ENCODE measurements around the gene NTRK2. TPM values are rescaled to one million over a fixed set of nuclear protein-coding genes. Genes with fewer than 3 reads are reported as not detected.

The NTRK2 gene
- total RNA-seq, 2 experiments from 2014 or later, result 0.06 TPM; not detected in 1

DNA sequence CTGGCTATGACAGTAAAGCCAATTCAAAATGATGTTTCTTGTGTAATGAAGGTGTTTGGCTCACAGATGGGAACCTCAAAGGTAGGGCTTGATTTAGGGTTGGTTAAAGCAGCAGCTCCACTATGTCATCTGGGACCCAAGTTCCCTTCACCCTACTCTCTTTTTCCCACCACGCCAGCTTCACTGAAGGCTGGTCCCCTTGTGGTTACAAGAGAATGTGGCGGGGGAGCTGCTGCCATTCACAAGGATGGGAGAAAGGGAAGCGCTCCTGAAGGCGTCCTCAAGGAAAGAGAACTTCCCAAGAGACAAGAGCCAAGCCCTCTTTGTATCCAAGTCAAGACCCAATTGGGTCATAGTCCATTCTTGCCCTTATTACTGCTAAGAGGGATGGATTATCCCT lies 72.7 kb downstream of the NTRK2 start:
- Histone ChIP-seq H2AFZ (ENCODE audit: low read length) (no peak overlapping the region), H3K4me1 (ENCODE audit: insufficient read depth, low read length, poor library complexity, severe bottlenecking) (no peaks in the 10 kb centered on the region), H3K9me3 (ENCODE audit: low read length) (no peaks in the 10 kb centered on the region), H3K27ac (ENCODE audit: low read depth, low read length, poor library complexity, severe bottlenecking) (no peak overlapping the region), H3K9me2 (ENCODE audit: insufficient read depth, low read length) (no peaks in the 10 kb centered on the region), H3K4me3 (ENCODE audit: low read depth, low read length, poor library complexity, severe bottlenecking) (no peak overlapping the region), H3K4me2 (ENCODE audit: low read length) (no peak overlapping the region), H3K36me3 (ENCODE audit: insufficient read depth, low read length) (no peaks in the 10 kb centered on the region), H3K79me2 (ENCODE audit: insufficient read depth, low read depth, low read length) (no peaks in the 10 kb centered on the region), H4K20me1 (ENCODE audit: insufficient read depth, low read length) (no peaks in the 10 kb centered on the region)
- intact Hi-C loops (cut with micrococcal nuclease; ENCODE audit: unreplicated experiment), result no loop called here
- DNase-seq (ENCODE audit: low spot score), result no peak
- no TSS peak for BruUV-seq (replicated peaks)
- CTCF ChIA-PET (ENCODE audit: unreplicated experiment), result no interaction called here
- TF ChIP-seq CTCF (conservative IDR thresholded peaks at IDR 0.05; ENCODE audit: low read length) (no peak), EZH2phosphoT487 (IDR thresholded peaks at IDR 0.05; ENCODE audit: borderline replicate concordance, low read depth, low read length) (no peak)
- POLR2A ChIA-PET, result no interaction called here

DNA sequence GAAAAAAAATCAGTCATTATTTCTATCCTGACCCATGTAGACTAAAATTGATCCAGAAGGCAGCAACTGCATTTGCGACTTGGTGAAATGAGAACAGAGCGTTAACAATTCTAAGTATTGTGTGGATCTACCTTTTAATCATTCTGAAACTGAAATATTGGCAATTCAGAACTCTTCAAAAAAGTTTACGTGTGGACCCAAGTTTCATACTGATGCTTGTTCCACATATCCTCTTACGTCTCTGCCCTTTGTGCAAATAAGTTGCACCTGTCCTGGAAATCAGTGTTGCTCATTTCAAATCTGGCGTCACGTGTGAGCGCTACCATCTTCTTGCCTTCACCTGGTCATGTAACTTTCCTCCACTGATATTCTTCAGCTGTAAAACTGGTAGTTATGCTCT lies 74.7 kb downstream of the NTRK2 start:
- DNase-seq (ENCODE audit: low spot score), result no peak

GRCh38 chr9:84744726-84745125 lies 75.2 kb downstream of the NTRK2 start:
- DNase-seq (ENCODE audit: low spot score), result no peak
- Histone ChIP-seq H3K27ac (ENCODE audit: low read depth, low read length, poor library complexity, severe bottlenecking) (no peak overlapping the region), H4K20me1 (ENCODE audit: insufficient read depth, low read length) (no peaks in the 10 kb centered on the region), H3K4me2 (ENCODE audit: low read length) (no peak overlapping the region), H3K79me2 (ENCODE audit: insufficient read depth, low read depth, low read length) (no peaks in the 10 kb centered on the region), H2AFZ (ENCODE audit: low read length) (no peak overlapping the region), H3K9me3 (ENCODE audit: low read length) (no peaks in the 10 kb centered on the region), H3K9me2 (ENCODE audit: insufficient read depth, low read length) (no peaks in the 10 kb centered on the region), H3K36me3 (ENCODE audit: insufficient read depth, low read length) (no peaks in the 10 kb centered on the region), H3K4me1 (ENCODE audit: insufficient read depth, low read length, poor library complexity, severe bottlenecking) (no peaks in the 10 kb centered on the region), H3K4me3 (ENCODE audit: low read depth, low read length, poor library complexity, severe bottlenecking) (no peak overlapping the region)
- ChIA-PET CTCF (ENCODE audit: unreplicated experiment) (no interaction called here), POLR2A (no interaction called here)
- TF ChIP-seq EZH2phosphoT487 (IDR thresholded peaks at IDR 0.05; ENCODE audit: borderline replicate concordance, low read depth, low read length) (no peak), CTCF (conservative IDR thresholded peaks at IDR 0.05; ENCODE audit: low read length) (no peak)
- intact Hi-C loops (cut with micrococcal nuclease; ENCODE audit: unreplicated experiment), result no loop called here
- no TSS peak for BruUV-seq (replicated peaks)

More for the DNA sequence above, 74.7 kb downstream of the NTRK2 start:
- Histone ChIP-seq H3K9me3 (ENCODE audit: low read length) (no peaks in the 10 kb centered on the region), H3K4me2 (ENCODE audit: low read length) (no peak overlapping the region), H4K20me1 (ENCODE audit: insufficient read depth, low read length) (no peaks in the 10 kb centered on the region), H3K36me3 (ENCODE audit: insufficient read depth, low read length) (no peaks in the 10 kb centered on the region), H3K4me1 (ENCODE audit: insufficient read depth, low read length, poor library complexity, severe bottlenecking) (no peaks in the 10 kb centered on the region), H3K27ac (ENCODE audit: low read depth, low read length, poor library complexity, severe bottlenecking) (no peak overlapping the region), H2AFZ (ENCODE audit: low read length) (no peak overlapping the region), H3K79me2 (ENCODE audit: insufficient read depth, low read depth, low read length) (no peaks in the 10 kb centered on the region), H3K9me2 (ENCODE audit: insufficient read depth, low read length) (no peaks in the 10 kb centered on the region), H3K4me3 (ENCODE audit: low read depth, low read length, poor library complexity, severe bottlenecking) (no peak overlapping the region)
- CTCF ChIA-PET (ENCODE audit: unreplicated experiment), result no interaction called here
- BruUV-seq (replicated peaks), result no TSS peak
- TF ChIP-seq EZH2phosphoT487 (IDR thresholded peaks at IDR 0.05; ENCODE audit: borderline replicate concordance, low read depth, low read length), result no peak
- no peak for TF ChIP-seq CTCF (conservative IDR thresholded peaks at IDR 0.05; ENCODE audit: low read length)
- POLR2A ChIA-PET, result no interaction called here
- intact Hi-C loops (cut with micrococcal nuclease; ENCODE audit: unreplicated experiment), result no loop called here

Data from OCI-LY7 (cell line).